ENCODE data around the gene CDHR2. TPM values are rescaled to one million over a fixed set of nuclear protein-coding genes. Genes with fewer than 3 reads are reported as not detected.
"Not testable (repeated sequence)": the region's sequence is repeated elsewhere in the genome, so short reads cannot be mapped to it uniquely, and the experiment has no call there.

CDHR2 gene
- total RNA-seq, 1 donor from 2014 or later: 0.45 TPM

DNA sequence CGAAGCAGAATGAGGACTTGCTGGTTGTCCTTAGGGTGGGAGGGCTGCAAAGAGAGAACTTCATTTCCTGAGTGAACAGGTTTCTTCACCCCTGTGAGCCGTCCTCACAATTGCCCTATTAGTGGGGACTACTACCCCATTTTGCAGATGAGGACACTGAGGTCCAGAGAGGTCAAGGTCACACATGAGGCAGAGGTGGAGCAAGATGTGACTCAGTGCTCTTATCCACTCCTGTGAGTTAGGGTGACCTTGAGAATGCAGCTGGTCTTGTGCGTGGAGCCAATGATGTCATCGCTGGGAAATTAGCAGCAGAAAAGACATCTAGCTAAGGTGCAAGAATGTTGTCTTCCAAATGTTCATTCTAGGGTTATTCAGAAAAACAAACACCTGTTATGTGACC lies 33.9 kb downstream of the CDHR2 start:
- TF ChIP-seq CTCF (IDR thresholded peaks at IDR 0.05; ENCODE audit: unreplicated experiment): no peak
- no peak overlapping the region for H3K4me3 Mint-ChIP-seq
- H3K27me3 Mint-ChIP-seq (ENCODE audit: low read depth): peaks cover 1% of the 10 kb centered on the region
- H3K4me1 Mint-ChIP-seq: no peaks in the 10 kb centered on the region
- peaks cover 8% of the 10 kb centered on the region for H3K9me3 Mint-ChIP-seq
- H3K36me3 Mint-ChIP-seq: no peaks in the 10 kb centered on the region
- DNase-seq (ENCODE audit: low spot score in 2 of 2, unreplicated experiment in 2 of 2): no peak
- H3K27ac Mint-ChIP-seq: no peak overlapping the region

DNA sequence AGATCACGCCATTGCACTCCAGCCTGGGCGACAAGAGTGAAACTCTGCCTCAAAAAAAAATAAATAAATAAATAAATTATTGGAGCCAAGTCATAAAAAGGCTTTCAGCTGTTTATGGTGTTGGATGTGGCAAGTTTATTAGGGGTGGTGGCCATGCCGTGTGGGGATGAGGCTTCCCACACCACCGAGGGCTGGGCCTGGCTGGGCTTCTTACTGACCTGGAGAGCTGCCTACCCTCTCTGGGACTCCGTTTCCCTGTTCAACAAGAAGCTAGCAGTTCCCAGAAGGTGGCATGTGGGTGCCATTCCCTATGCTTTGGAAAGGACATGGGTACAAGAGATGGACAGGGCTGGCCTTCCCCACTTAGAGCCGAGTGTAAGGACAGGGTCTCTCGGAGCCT lies 38.3 kb downstream of the CDHR2 start:
- Mint-ChIP-seq H3K36me3 (no peaks in the 10 kb centered on the region), H3K4me1 (no peaks in the 10 kb centered on the region), H3K4me3 (no peak overlapping the region), H3K27ac (no peak overlapping the region), H3K27me3 (ENCODE audit: low read depth) (peaks cover 5% of the 10 kb centered on the region), H3K9me3 (peaks cover 8% of the 10 kb centered on the region)
- no peak for TF ChIP-seq CTCF (IDR thresholded peaks at IDR 0.05; ENCODE audit: unreplicated experiment)
- DNase-seq (ENCODE audit: low spot score in 2 of 2, unreplicated experiment in 2 of 2): no peak

GRCh38 chr5:176588297-176588696 lies 39.2 kb downstream of the CDHR2 start:
- Mint-ChIP-seq H3K27me3 (ENCODE audit: low read depth) (peaks cover 5% of the 10 kb centered on the region), H3K27ac (no peak overlapping the region), H3K4me3 (no peak overlapping the region), H3K36me3 (no peaks in the 10 kb centered on the region), H3K9me3 (peaks cover 8% of the 10 kb centered on the region), H3K4me1 (no peaks in the 10 kb centered on the region)
- TF ChIP-seq CTCF (IDR thresholded peaks at IDR 0.05; ENCODE audit: unreplicated experiment): no peak
- no peak for DNase-seq (ENCODE audit: low spot score in 2 of 2, unreplicated experiment in 2 of 2)

DNA sequence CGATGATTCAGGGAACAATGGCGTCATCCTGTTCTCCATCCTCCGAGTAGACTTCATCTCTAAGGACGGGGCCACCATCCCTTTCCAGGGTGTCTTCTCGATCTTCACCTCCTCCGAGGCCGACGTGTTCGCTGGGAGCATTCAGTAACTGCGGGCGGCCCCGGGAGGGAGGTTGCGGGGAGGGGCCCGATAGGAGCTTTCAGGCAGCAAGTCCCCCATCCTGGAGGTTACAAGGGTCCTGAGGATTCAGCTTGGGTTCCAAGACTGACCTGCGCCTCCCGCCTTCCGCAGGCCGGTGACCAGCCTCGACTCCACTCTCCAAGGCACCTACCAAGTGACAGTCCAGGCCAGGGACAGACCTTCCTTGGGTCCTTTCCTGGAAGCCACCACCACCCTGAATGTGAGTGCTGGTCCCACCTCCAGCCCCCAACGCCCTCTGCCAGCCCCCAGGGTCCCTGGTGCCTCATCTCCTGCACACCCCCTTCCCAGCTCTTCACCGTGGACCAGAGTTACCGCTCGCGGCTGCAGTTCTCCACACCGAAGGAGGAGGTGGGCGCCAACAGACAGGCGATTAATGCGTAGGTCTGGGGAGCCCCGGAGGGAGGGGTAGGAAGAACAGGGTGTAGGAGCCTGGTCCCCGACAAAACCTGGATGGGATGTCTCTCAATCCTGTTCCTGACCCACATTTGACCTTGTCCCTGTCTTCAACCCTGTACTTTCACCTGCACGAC lies 40.1 kb downstream of the CDHR2 start:
- H3K4me1 Mint-ChIP-seq: no peaks in the 10 kb centered on the region
- H3K27ac Mint-ChIP-seq: no peak overlapping the region
- no peak overlapping the region for H3K4me3 Mint-ChIP-seq
- peaks cover 8% of the 10 kb centered on the region for H3K9me3 Mint-ChIP-seq
- TF ChIP-seq CTCF (IDR thresholded peaks at IDR 0.05; ENCODE audit: unreplicated experiment): no peak
- DNase-seq (ENCODE audit: low spot score in 2 of 2, unreplicated experiment in 2 of 2): no peak
- no peaks in the 10 kb centered on the region for H3K36me3 Mint-ChIP-seq
- peaks cover 9% of the 10 kb centered on the region for H3K27me3 Mint-ChIP-seq (ENCODE audit: low read depth)

DNA sequence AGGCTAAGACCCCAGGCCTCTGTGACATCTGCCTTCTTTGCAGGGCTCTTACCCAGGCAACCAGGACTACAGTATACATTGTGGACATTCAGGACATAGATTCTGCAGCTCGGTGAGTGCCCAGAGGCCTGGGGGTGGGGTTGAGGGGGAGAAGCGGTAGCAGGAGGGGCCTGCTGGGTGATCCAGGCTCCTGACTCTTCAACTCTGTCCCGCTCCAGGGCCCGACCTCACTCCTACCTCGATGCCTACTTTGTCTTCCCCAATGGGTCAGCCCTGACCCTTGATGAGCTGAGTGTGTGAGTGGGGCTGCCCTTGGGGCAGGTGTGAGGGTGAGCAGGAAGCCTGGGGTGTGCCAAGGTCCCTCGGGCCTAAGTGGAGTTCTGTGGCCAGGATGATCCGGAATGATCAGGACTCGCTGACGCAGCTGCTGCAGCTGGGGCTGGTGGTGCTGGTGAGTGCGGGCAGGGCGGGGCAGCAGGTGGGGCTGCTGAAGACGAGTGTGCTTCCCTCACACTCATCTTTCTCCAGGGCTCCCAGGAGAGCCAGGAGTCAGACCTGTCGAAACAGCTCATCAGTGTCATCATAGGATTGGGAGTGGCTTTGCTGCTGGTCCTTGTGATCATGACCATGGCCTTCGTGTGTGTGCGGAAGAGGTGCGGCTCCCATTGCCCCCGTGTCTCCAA lies 41.0 kb downstream of the CDHR2 start:
- TF ChIP-seq CTCF (IDR thresholded peaks at IDR 0.05; ENCODE audit: unreplicated experiment): no peak
- Mint-ChIP-seq H3K36me3 (no peaks in the 10 kb centered on the region), H3K27me3 (ENCODE audit: low read depth) (peaks cover 13% of the 10 kb centered on the region), H3K4me3 (no peak overlapping the region), H3K9me3 (peaks cover 6% of the 10 kb centered on the region), H3K27ac (no peak overlapping the region), H3K4me1 (no peaks in the 10 kb centered on the region)
- DNase-seq (ENCODE audit: low spot score in 2 of 2, unreplicated experiment in 2 of 2): no peak

- H3K4me1 Mint-ChIP-seq; DNase-seq (ENCODE audit: low spot score in 2 of 2, unreplicated experiment in 2 of 2); H3K36me3 Mint-ChIP-seq; H3K27ac Mint-ChIP-seq; H3K4me3 Mint-ChIP-seq; H3K9me3 Mint-ChIP-seq: not testable (repeated sequence)
- H3K27me3 Mint-ChIP-seq (ENCODE audit: low read depth): peaks cover 28% of the 10 kb centered on the region
These were observed 42.5 kb downstream of the CDHR2 start for GRCh38 chr5:176591667-176592066.

All from mesothelial cell of epicardium (in vitro differentiated cells).